Germinal center (tissue), 1 donor: ENCODE data around the gene MS4A8.
"Not testable (repeated sequence)": the region's sequence is repeated elsewhere in the genome, so short reads cannot be mapped to it uniquely, and the experiment has no call there.

Experiments used
- DNase-seq: peaks from one replicate; pipeline ENCODE4 v3.0.0; 2012; ENCODE audit warnings: mixed read lengths, low spot score

MS4A8 gene

DNA sequence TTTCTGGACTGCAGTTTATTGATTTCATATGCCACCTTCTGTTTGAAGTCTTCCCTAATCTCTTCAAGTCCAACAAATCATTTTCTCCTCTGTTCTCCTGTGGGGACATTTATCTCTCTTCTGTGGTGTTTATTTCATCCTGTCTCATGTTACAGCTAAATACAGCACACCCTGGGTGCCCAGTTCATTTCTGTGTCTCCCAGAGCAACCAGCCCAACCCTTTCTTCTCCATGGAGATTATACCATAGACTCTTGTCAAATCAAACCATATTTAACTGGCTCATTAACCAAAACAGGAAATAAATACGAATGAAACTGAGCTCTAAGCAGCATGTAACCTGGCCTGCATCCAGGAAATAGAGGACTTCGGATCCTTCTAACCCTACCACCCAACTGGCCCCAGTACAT is at the start of gene MS4A8:
MS4A8 (plus strand) TSS at position 329 of the 408 bp plus-strand sequence. CDS start 1,249 bp downstream, outside the sequence.
- DNase-seq, result no peak

GRCh38 chr11:60657888-60658287 is 41.5 kb upstream of the MS4A8 start:
- no peak for DNase-seq

DNA sequence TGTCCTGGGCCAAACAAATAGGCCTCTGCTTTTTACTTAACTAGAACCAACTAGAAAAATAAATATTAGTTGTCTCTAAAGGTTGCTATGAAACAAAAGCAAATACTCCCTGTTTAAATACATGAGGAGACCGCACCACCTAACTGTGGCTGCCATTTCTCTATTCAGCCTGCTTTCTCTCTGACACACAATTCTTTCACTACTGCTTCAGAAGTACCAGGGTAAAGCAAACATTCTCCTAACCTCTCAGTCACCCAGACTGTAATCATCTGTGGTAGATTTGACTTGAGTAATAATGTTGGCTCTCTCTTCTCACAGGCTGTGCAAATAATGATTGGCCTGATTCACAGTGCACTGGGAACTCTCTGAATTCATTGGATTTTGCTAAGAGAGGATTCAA is 41.0 kb upstream of the MS4A8 start:
- no peak for DNase-seq

GRCh38 chr11:60672255-60672654 is 27.2 kb upstream of the MS4A8 start:
- no peak for DNase-seq

DNA sequence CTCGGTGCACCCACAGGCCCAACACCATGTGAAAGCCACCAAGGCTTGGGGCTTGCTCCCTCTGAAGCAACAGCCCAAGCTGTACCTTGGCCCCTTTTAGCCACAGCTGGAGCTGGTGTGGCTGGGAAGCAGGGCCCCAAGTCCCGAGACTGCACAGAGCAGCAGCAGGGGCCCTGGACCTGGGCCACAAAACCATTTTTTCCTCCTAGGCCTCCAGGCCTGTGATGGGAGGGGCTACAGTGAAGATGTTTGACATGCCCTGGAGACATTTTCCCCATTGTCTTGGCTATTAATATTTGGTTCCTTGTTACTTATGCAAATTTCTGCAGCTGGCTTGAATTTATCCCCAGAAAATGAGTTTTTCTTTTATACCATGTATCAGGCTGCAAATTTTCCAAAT is 21.2 kb upstream of the MS4A8 start:
- not testable (repeated sequence) for DNase-seq

GRCh38 chr11:60679879-60680278 is 19.5 kb upstream of the MS4A8 start:
- no peak for DNase-seq

DNA sequence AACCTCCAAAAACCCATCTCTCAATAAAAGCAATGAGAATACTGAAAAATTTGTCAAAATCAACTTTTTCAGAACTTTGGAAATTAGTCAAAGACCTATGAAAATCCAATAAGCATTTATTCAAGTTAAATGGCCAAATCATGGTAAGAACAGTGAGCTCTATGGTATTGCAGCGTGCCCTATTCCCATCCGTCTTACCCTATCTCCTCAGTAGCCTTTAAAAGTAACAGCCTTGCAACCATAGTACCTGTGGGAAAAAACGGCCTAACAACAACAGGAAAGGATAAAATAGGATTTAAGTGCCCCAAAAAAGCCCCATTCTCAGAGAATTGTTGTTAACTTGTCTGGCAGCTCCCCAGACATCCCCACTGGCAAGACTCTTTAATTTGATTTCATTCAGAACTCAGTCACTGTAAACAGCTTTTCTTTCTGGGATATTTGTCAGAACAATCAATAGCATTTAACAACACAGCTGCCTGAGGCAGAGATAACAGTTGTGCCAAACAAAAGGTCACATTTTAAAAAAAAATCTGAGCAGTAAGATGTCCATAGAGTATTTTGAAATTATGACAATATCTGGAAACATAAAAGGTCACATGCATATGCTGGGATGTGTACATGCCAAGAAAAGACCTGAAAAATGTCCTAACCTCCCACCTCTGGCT is 18.8 kb upstream of the MS4A8 start:
- DNase-seq, result no peak

DNA sequence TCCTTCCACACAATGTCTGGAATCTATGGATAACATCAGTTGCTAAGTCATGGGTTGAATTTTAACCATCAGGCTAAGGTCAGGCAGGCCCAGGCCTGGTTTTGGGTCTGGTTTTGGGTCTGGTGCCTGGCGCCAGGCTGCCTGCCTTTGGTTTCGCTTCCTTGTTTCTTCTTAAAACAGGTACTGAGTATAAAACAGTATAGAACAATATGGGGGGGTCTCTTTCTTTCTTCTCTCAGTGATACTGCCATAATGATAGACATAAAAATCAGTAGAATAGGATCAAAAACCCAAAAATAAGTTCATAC is 14.9 kb upstream of the MS4A8 start:
- not testable (repeated sequence) for DNase-seq

- no peak for DNase-seq
Measured at GRCh38 chr11:60691661-60692060, 7.8 kb upstream of the MS4A8 start.

DNA sequence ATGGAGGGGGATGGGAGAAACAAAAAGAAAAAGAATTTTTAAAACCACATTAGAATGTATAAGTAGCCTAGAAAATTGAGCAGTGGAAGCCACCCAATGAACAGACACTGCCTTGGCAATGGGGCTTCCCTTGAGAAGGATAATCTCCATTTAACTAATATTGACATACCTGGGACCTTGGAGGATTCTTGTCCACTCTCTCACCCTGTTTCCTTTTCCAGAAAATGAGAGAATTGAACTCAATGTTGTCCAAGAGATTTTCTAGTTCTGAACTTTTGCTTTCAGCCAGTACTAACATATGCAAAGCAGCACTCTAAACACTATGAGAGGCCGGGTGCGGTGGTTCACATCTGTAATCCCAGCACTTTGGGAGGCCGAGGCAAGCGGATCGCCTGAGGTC is 524 bp downstream of the MS4A8 start:
- no peak for DNase-seq

- DNase-seq, result no peak
Measured at GRCh38 chr11:60700689-60701468, 1.5 kb downstream of the MS4A8 start.

DNA sequence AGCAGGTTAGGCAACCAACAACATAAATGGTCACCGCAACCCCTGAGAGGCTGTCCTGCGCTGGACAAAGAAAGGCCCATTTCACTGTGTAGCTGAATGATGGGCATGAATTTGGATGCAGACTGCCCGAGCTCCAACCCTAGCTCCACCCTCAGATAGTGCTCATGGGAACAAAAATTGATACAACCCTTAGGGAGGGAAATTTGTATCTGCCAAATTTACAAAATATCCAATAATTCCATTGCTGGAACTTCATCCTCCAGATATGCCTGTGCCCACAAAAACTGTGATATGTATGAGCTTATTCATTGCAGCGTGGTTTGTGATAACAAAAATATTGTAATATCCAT is 2.0 kb downstream of the MS4A8 start:
- no peak for DNase-seq

DNA sequence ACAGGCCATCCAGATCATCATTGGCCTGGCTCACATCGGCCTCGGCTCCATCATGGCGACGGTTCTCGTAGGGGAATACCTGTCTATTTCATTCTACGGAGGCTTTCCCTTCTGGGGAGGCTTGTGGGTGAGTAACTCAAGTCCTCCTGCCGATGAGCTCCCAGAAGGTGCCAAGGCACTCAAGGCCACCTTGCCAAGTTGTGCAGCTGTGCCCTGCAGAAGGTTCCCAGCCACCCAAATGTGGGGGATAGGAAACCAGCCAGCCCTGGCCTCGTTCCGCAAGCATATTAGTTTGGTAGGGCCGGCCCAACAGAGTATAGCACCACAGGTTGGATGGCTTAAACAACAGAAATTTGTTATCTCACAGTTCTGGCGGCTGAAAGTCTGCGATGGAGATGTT is 4.0 kb downstream of the MS4A8 start:
- DNase-seq, result no peak

DNA sequence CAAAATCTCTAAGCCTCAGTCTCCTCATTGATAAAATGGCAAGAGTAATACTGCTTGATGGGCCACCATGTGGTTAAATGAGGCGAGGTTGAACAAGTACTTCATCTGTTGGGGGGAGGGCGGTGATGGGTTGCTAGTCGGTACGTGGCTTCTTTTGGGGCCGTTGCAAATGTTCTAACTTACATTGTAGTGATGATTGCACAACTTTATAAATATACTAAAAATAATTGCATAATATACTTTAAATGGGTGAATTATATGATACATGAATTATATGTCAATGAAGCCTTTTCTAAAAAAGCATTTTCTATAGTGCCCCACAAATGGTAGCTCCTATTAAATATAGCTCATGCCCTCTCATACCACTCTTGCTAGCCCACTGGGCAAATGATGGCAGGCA is 6.5 kb downstream of the MS4A8 start:
- no peak for DNase-seq

DNA sequence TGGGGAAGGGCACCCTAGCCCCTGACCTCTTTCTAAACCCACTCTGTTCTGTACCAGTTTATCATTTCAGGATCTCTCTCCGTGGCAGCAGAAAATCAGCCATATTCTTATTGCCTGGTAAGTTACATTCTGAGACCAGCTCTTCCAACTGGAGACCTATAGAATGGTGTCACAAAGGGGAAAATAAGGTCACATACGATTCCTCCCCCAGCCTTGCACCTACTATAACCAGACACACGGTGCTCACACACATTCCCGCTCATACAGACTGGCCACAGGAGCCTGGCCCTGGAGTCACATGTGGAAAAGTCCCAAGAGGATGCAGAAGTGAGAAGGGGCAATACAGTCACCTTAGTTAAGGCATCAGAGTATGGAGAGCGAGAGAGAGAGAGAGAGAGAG is 7.5 kb downstream of the MS4A8 start:
- no peak for DNase-seq

DNA sequence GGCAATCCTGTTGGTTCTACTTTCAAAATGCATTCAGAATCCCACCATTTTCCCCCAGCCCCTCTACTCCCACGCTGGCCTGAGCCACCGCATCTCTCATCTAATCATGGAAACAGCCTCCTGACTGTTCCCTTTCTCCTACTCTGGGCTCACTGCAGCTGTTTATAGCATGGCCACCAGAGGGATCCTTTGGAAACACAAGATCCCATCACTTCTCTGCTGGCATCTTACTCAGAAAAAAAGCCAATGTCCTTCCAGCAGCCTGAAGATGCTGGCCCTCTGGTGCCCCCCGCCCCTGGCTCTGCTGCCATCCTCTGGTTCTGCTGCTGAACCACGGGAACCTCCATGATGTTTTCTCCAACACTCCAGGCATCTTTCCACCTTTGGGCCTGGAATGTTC is 11.1 kb downstream of the MS4A8 start:
- DNase-seq, result no peak

- no peak for DNase-seq
Measured at GRCh38 chr11:60711276-60711675, 11.9 kb downstream of the MS4A8 start.

DNA sequence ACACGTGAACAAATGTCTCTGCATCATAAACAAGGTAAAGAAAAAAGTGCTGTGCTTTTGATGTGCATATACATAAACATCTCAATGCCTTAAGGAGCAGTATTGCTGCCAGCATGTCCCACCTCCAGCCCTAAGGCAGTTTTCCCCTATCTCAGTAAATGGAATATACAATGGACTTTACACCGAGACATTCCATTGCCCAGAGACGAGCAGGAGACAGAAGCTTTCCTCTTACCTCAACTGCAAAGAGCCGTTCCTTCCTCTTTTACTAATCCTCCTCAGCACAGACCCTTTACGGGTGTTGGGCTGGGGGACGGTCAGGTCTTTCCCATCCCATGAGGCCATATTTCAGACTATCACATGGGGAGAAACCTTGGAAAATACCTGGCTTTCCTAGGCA is 14.0 kb downstream of the MS4A8 start:
- not testable (repeated sequence) for DNase-seq

DNA sequence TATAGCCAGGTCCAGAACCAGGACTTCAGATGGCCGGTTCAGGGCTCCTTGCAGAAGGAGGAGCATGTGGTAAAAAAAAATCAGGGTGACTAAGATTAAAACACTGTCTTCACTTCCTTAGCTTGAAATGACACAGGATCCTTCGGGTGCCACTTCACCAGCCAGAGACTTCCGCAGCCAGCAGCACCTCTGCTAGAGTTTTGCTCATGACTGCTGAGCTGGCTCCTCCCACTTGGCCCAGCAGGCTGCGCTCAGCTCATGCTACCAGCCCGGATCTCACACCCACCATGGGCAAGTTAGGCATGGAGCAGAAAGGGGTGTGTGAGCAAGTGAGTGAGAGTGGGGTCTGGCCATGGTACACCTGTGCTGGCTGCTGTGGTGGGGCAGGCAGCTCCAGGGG is 18.5 kb downstream of the MS4A8 start:
- DNase-seq, result peak; percentile 25

DNA sequence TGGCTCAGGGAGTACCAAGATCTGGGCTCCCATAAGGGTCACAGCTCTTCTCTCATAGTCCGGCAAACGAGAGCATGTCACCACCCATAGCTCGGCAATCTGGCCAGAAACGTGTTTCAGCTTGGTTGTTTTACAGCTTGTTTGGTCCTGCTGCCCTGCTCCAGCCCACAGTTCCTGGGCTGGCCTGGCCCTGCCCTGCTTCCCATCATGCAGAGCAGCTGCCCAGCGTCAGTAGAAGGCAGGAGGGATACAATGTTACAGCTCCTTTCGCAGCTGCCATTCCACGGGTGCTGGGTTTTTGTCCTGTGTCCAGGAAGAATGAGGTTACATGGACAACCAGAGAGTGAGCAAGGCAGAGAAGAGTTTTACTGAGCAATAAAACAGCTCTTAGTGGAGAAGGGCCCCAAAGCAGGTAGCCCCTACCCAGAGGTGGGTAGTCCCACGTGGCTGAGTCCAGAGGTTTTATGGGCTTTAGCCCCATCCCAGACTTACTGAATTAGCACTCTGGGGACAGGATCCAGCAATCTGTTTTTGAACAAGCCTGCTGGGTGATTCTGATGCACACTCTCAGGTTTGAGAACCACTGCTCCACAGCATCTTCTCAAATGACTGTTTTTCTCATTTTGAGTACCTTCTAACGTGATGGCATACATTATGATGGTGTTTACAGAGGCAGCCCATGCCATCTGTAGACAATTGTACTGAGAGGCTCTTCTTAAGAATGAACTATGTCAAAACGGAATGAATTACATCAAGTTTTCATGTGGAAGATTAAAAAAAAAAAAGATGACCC is 19.3 kb downstream of the MS4A8 start:
- no peak for DNase-seq

- DNase-seq, result no peak
Measured at GRCh38 chr11:60719391-60719790, 20.0 kb downstream of the MS4A8 start.

- no peak for DNase-seq
Measured at GRCh38 chr11:60720460-60720859, 21.0 kb downstream of the MS4A8 start.

DNA sequence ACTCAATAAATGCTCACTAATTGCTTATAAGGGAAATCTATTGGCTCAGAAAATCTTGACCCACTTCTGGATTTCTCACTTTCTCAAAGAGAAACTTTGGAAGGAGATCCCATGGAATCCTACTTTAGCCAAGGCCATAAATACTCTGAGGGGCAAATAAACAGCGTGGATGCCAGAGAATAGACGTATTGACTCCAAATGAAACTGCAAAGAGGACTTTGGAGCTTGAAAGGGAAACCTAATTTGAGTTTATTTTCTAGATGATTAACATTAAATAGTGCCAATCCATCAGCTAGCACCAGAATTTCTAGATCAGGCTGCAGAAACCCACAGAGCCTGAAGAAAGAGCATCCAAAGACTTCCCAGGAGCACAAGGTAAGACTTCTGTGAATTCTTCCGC is 25.0 kb downstream of the MS4A8 start, which contains the start of gene MS4A18:
MS4A18 (plus strand) TSS at position 301 of the 400 bp plus-strand sequence.
- DNase-seq, result no peak
